ENCODE measurements around the gene ARHGEF16. TPM values are rescaled to one million over a fixed set of nuclear protein-coding genes. Genes with fewer than 3 reads are reported as not detected.

ARHGEF16 gene
- total RNA-seq, 2 experiments from 2014 or later: 0.11 to 0.22 TPM

- Histone ChIP-seq H3K4me1 (ENCODE audit: insufficient read depth, low read length) (no peaks in the 10 kb centered on the region), H3K9me3 (ENCODE audit: control insufficient read depth in 1 of 2, insufficient read depth in 1 of 2, low read length in 2 of 2) (peaks cover 3 to 28% of the 10 kb centered on the region in 2 experiments), H3K36me3 (ENCODE audit: insufficient read depth, low read length) (no peaks in the 10 kb centered on the region), H3K27ac (ENCODE audit: low read depth in 1 of 2, low read length in 2 of 2) (no peak overlapping the region), H3K4me3 (ENCODE audit: low read length) (no peak overlapping the region), H3K27me3 (ENCODE audit: control insufficient read depth in 1 of 2, insufficient read depth in 2 of 2, low read length in 2 of 2) (no peaks in the 10 kb centered on the region)
- no peak overlapping the region for H3K27ac Mint-ChIP-seq
- ChIA-PET POLR2A (no interaction called here), CTCF (interaction anchor here (0.9 to 2.2 kb wide), 2 partner anchors 32 to 134 kb away, joined by 4 to 6 read pairs; no protein-coding TSS in a partner anchor)
- H3K4me3 Mint-ChIP-seq: no peak overlapping the region
- TF ChIP-seq, protein P1, sequence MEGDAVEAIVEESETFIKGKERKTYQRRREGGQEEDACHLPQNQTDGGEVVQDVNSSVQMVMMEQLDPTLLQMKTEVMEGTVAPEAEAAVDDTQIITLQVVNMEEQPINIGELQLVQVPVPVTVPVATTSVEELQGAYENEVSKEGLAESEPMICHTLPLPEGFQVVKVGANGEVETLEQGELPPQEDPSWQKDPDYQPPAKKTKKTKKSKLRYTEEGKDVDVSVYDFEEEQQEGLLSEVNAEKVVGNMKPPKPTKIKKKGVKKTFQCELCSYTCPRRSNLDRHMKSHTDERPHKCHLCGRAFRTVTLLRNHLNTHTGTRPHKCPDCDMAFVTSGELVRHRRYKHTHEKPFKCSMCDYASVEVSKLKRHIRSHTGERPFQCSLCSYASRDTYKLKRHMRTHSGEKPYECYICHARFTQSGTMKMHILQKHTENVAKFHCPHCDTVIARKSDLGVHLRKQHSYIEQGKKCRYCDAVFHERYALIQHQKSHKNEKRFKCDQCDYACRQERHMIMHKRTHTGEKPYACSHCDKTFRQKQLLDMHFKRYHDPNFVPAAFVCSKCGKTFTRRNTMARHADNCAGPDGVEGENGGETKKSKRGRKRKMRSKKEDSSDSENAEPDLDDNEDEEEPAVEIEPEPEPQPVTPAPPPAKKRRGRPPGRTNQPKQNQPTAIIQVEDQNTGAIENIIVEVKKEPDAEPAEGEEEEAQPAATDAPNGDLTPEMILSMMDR (IDR thresholded peaks at IDR 0.05): no peak
- no peak for DNase-seq
- H3K27me3 Mint-ChIP-seq: no peaks in the 10 kb centered on the region
- peaks cover 8% of the 10 kb centered on the region for H3K9me3 Mint-ChIP-seq
- intact Hi-C loops (cut with DNase I, micrococcal nuclease): no loop called here
- ATAC-seq (ENCODE audit: poor library complexity): no peak
- H3K36me3 Mint-ChIP-seq (ENCODE audit: low read depth): peaks cover 5% of the 10 kb centered on the region
- no peaks in the 10 kb centered on the region for H3K4me1 Mint-ChIP-seq (ENCODE audit: low read depth)
Observed at GRCh38 chr1:3485016-3485415, 30.6 kb downstream of the ARHGEF16 start.

DNA sequence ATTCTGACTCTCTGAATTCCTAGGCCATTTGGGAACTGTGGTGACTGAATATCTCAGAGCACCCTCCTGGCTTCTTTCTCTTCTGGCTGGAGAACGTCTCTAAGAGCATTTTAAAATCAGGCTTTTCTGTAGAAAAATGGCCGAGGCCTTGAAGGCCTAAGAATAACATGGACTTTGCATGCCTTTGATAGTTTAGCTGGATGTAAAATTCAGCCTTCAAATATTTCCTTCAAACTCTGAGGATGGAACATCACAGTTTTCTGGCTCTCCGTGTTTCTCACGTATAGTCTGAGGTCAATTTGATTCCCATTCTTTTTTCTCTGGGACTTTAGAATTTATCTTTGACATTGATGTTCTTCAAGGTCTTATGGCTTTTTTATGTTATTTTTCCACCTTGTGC, 34.0 kb downstream of the ARHGEF16 start:
- H3K27me3 Mint-ChIP-seq: no peaks in the 10 kb centered on the region
- Histone ChIP-seq H3K9me3 (ENCODE audit: control insufficient read depth in 1 of 2, insufficient read depth in 1 of 2, low read length in 2 of 2) (peaks cover 3 to 23% of the 10 kb centered on the region in 2 experiments), H3K27ac (ENCODE audit: low read depth in 1 of 2, low read length in 2 of 2) (no peak overlapping the region), H3K4me3 (ENCODE audit: low read length) (no peak overlapping the region), H3K36me3 (ENCODE audit: insufficient read depth, low read length) (no peaks in the 10 kb centered on the region), H3K4me1 (ENCODE audit: insufficient read depth, low read length) (peaks cover 10% of the 10 kb centered on the region), H3K27me3 (ENCODE audit: control insufficient read depth in 1 of 2, insufficient read depth in 2 of 2, low read length in 2 of 2) (no peaks in the 10 kb centered on the region)
- ChIA-PET POLR2A (no interaction called here), CTCF (interaction anchor here (1.9 kb wide), 1 partner anchor 130 kb away, joined by 4 read pairs; no protein-coding TSS in a partner anchor)
- no peak overlapping the region for H3K27ac Mint-ChIP-seq
- intact Hi-C loops (cut with DNase I, micrococcal nuclease): no loop called here
- H3K36me3 Mint-ChIP-seq (ENCODE audit: low read depth): peaks cover 15% of the 10 kb centered on the region
- H3K4me3 Mint-ChIP-seq: no peak overlapping the region
- no peak for DNase-seq
- H3K9me3 Mint-ChIP-seq: peaks cover 8% of the 10 kb centered on the region
- ATAC-seq (ENCODE audit: poor library complexity): no peak
- peaks cover 6% of the 10 kb centered on the region for H3K4me1 Mint-ChIP-seq (ENCODE audit: low read depth)
- TF ChIP-seq, protein P1 (IDR thresholded peaks at IDR 0.05): no peak

- POLR2A ChIA-PET: interaction anchor here (1.1 to 1.2 kb wide), 2 partner anchors 11 to 129 kb away, joined by 3 to 5 read pairs; no protein-coding TSS in a partner anchor
- CTCF ChIA-PET: interaction anchor here (1.2 to 1.5 kb wide), 2 partner anchors 37 to 129 kb away, joined by 3 to 12 read pairs; no protein-coding TSS in a partner anchor
- peaks cover 8% of the 10 kb centered on the region for H3K9me3 Mint-ChIP-seq
- Histone ChIP-seq H3K4me3 (ENCODE audit: low read length) (no peak overlapping the region), H3K27ac (ENCODE audit: low read depth in 1 of 2, low read length in 2 of 2) (no peak overlapping the region), H3K9me3 (ENCODE audit: control insufficient read depth in 1 of 2, insufficient read depth in 1 of 2, low read length in 2 of 2) (peaks cover 3 to 18% of the 10 kb centered on the region in 2 experiments), H3K36me3 (ENCODE audit: insufficient read depth, low read length) (no peaks in the 10 kb centered on the region), H3K27me3 (ENCODE audit: control insufficient read depth in 1 of 2, insufficient read depth in 2 of 2, low read length in 2 of 2) (no peaks in the 10 kb centered on the region), H3K4me1 (ENCODE audit: insufficient read depth, low read length) (peaks cover 10% of the 10 kb centered on the region)
- H3K27ac Mint-ChIP-seq: no peak overlapping the region
- intact Hi-C loops (cut with DNase I, micrococcal nuclease): loop anchor here (2.0 to 5.0 kb wide), 3 partner anchors 39 to 858 kb away; partner anchors contain the start of gene MMEL1 (in 1 of the 2)
- TF ChIP-seq, protein P1 (IDR thresholded peaks at IDR 0.05): no peak
- peaks cover 6% of the 10 kb centered on the region for H3K4me1 Mint-ChIP-seq (ENCODE audit: low read depth)
- H3K36me3 Mint-ChIP-seq (ENCODE audit: low read depth): peaks cover 15% of the 10 kb centered on the region
- no peak for DNase-seq
- H3K27me3 Mint-ChIP-seq: no peaks in the 10 kb centered on the region
- ATAC-seq (ENCODE audit: poor library complexity): no peak
- no peak overlapping the region for H3K4me3 Mint-ChIP-seq
Observed at GRCh38 chr1:3490046-3490745, 35.7 kb downstream of the ARHGEF16 start.

Measured in CD4-positive, alpha-beta T cell (primary cell).